Erythroblast (primary cell): Measurements from ENCODE around the gene SH3PXD2B.
"Not testable (repeated sequence)": the region's sequence is repeated elsewhere in the genome, so short reads cannot be mapped to it uniquely, and the experiment has no call there.

ENCODE experiments used
- GATA1 ChIP-seq: IDR thresholded peaks from 2 replicates; pipeline ENCODE4 v1.6.1; 2011; ENCODE audit warnings: low read depth, mild to moderate bottlenecking, control low read depth, low read length, moderate library complexity
- POLR2A ChIP-seq: IDR thresholded peaks from 2 replicates; pipeline ENCODE4 v1.6.1; 2011; ENCODE audit warnings: mild to moderate bottlenecking, low read length

DNA sequence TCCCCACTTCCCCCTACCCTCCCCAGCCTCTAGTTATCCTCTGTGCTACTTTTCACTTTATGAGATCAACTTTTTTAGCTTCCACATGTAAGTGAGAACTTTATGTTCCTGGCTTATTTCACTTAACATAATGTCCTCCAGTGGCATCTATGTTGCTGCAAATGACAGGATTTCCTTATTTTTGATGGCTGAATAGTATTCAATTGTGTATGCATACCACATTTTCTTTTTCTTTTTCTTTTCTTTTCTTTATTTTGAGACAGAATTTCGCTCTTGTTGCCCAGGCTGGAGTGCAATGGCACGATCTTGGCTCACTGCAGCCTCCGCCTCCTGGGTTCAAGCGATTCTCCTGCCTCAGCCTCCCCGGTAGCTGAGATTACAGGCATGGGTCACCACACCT is 44.8 kb downstream of the SH3PXD2B start:
- not testable (repeated sequence) for TF ChIP-seq POLR2A, GATA1
